Vagina (tissue), 2 donors: Measurements from ENCODE around the gene TMEM132C. TPM values are rescaled to one million over a fixed set of nuclear protein-coding genes. Genes with fewer than 3 reads are reported as not detected.

Experiments
- DNase-seq, 2 donors: peaks; one replicate each; pipeline ENCODE4 v3.0.0-alpha.2; 2017; ENCODE audit errors: extremely low spot score in 2 of 2
- H3K27ac ChIP-seq: fragments of 200-600 bp; sonication (generic); one replicate; pipeline ENCODE4 v1.5.1; 2019
- H3K27me3 ChIP-seq: fragments of 200-600 bp; sonication (generic); one replicate; pipeline ENCODE4 v1.5.1; 2019
- H3K36me3 ChIP-seq, 2 donors: fragments of 200-600 bp; sonication (generic); one replicate each; pipeline ENCODE4 v1.5.1; 2017 to 2019
- H3K4me1 ChIP-seq: fragments of 200-600 bp; sonication (generic); one replicate; pipeline ENCODE4 v1.5.1; 2019
- H3K4me3 ChIP-seq, 2 donors: fragments of 200-600 bp; sonication (generic); 1 replicate in 1 of 2; 2 replicates in 1 of 2; pipeline ENCODE4 v1.5.1; 2016 to 2019
- H3K9me3 ChIP-seq: fragments of 200-600 bp; sonication (generic); one replicate; pipeline ENCODE4 v1.5.1; 2019
- CTCF ChIP-seq, 3 experiments: fragments of 450-650 bp in 2 of 3; fragments of 200-600 bp in 1 of 3; sonication (generic) in 1 of 3; IDR thresholded peaks; one replicate each; pipeline ENCODE4 v1.5.1; 2017 to 2019; ENCODE audit warnings: antibody characterized with exemption in 3 of 3, mild to moderate bottlenecking in 2 of 3, moderate library complexity in 2 of 3
- POLR2A ChIP-seq, 2 donors: fragments of 450-650 bp; IDR thresholded peaks; one replicate each; pipeline ENCODE4 v1.6.1; 2017; ENCODE audit warnings: antibody characterized with exemption in 2 of 2, mild to moderate bottlenecking in 2 of 2, moderate library complexity in 2 of 2
- POLR2AphosphoS5 ChIP-seq, 2 donors: sonication (generic); formaldehyde crosslinking; IDR thresholded peaks; one replicate each; pipeline ENCODE4 v1.9.0; 2017; ENCODE audit warnings: antibody characterized with exemption in 2 of 2, mild to moderate bottlenecking in 2 of 2, low read depth in 1 of 2; ENCODE audit not compliant: insufficient read depth in 1 of 2
- intact Hi-C: fragments of 100-400 bp; cut with DNase I; formaldehyde crosslinking; loops from one replicate; pipeline ENCODE4 v1.15.1; 2023
- total RNA-seq: library from RNA; depleted of rRNA; stranded (reverse); fragments of >200 nt; gene quantifications from one replicate; pipeline ENCODE4 v1.2.3, GENCODE V29; 2016

The TMEM132C gene
- total RNA-seq, 1 donor from 2014 or later = 20.6 TPM

GRCh38 chr12:128519426-128519825 lies 252.5 kb downstream of the TMEM132C start:
- TF ChIP-seq CTCF (IDR thresholded peaks at IDR 0.05) (no peak), POLR2A (IDR thresholded peaks at IDR 0.05) (no peak), POLR2AphosphoS5 (IDR thresholded peaks at IDR 0.05; ENCODE audit: insufficient read depth in 1 of 2, low read depth in 1 of 2) (no peak)
- Histone ChIP-seq H3K9me3 (no peaks in the 10 kb centered on the region), H3K4me3 (no peak overlapping the region), H3K27me3 (no peaks in the 10 kb centered on the region), H3K27ac (no peak overlapping the region), H3K4me1 (no peaks in the 10 kb centered on the region), H3K36me3 (no peaks in the 10 kb centered on the region)
- intact Hi-C loops = no loop called here
- no peak for DNase-seq

- Histone ChIP-seq H3K27me3 (no peaks in the 10 kb centered on the region), H3K9me3 (no peaks in the 10 kb centered on the region), H3K36me3 (no peaks in the 10 kb centered on the region), H3K27ac (no peak overlapping the region), H3K4me1 (no peaks in the 10 kb centered on the region), H3K4me3 (no peak overlapping the region)
- TF ChIP-seq CTCF (IDR thresholded peaks at IDR 0.05) (no peak), POLR2AphosphoS5 (IDR thresholded peaks at IDR 0.05; ENCODE audit: insufficient read depth in 1 of 2, low read depth in 1 of 2) (no peak), POLR2A (IDR thresholded peaks at IDR 0.05) (no peak)
- intact Hi-C loops = no loop called here
- no peak for DNase-seq
These were observed 255.0 kb downstream of the TMEM132C start for GRCh38 chr12:128521981-128522380.

GRCh38 chr12:128524439-128524838 lies 257.5 kb downstream of the TMEM132C start:
- Histone ChIP-seq H3K9me3 (no peaks in the 10 kb centered on the region), H3K4me1 (no peaks in the 10 kb centered on the region), H3K27ac (no peak overlapping the region), H3K36me3 (no peaks in the 10 kb centered on the region), H3K27me3 (no peaks in the 10 kb centered on the region), H3K4me3 (no peak overlapping the region)
- DNase-seq = no peak
- TF ChIP-seq POLR2AphosphoS5 (IDR thresholded peaks at IDR 0.05; ENCODE audit: insufficient read depth in 1 of 2, low read depth in 1 of 2) (no peak), CTCF (IDR thresholded peaks at IDR 0.05) (no peak), POLR2A (IDR thresholded peaks at IDR 0.05) (no peak)
- intact Hi-C loops = no loop called here

GRCh38 chr12:128531170-128531569 lies 264.2 kb downstream of the TMEM132C start:
- Histone ChIP-seq H3K27ac (no peak overlapping the region), H3K36me3 (no peaks in the 10 kb centered on the region), H3K4me1 (no peaks in the 10 kb centered on the region), H3K4me3 (no peak overlapping the region), H3K9me3 (no peaks in the 10 kb centered on the region), H3K27me3 (no peaks in the 10 kb centered on the region)
- intact Hi-C loops = no loop called here
- no peak for DNase-seq
- no peak for TF ChIP-seq POLR2AphosphoS5 (IDR thresholded peaks at IDR 0.05; ENCODE audit: insufficient read depth in 1 of 2, low read depth in 1 of 2)
- TF ChIP-seq CTCF (IDR thresholded peaks at IDR 0.05) = no peak
- no peak for TF ChIP-seq POLR2A (IDR thresholded peaks at IDR 0.05)

- Histone ChIP-seq H3K4me1 (no peaks in the 10 kb centered on the region), H3K36me3 (no peaks in the 10 kb centered on the region), H3K27me3 (no peaks in the 10 kb centered on the region), H3K27ac (no peak overlapping the region), H3K9me3 (no peaks in the 10 kb centered on the region), H3K4me3 (no peak overlapping the region)
- intact Hi-C loops = no loop called here
- DNase-seq = no peak
- no peak for TF ChIP-seq POLR2AphosphoS5 (IDR thresholded peaks at IDR 0.05; ENCODE audit: insufficient read depth in 1 of 2, low read depth in 1 of 2)
- TF ChIP-seq CTCF (IDR thresholded peaks at IDR 0.05) = no peak
- no peak for TF ChIP-seq POLR2A (IDR thresholded peaks at IDR 0.05)
These were observed 267.9 kb downstream of the TMEM132C start for GRCh38 chr12:128534906-128535305.
